WTC11 (cell line): Measurements from ENCODE around the gene OXLD1. TPM values are rescaled to one million over a fixed set of nuclear protein-coding genes. Genes with fewer than 3 reads are reported as not detected.

Source experiments
- ATAC-seq: fragments of 200-7000 bp; cut with Tn5 transposase; 2 replicates; pipeline ENCODE4 v1.10.0; 2021; ENCODE audit warnings: mild to moderate bottlenecking, moderate library complexity
- CTCF ChIA-PET: fragments of 300-600 bp; sonication (Branson Sonifier 250); formaldehyde crosslinking; loops from one replicate; lab custom pipeline; 2021; ENCODE audit warnings: antibody characterized with exemption; lab: Charles Lee
- POLR2A ChIA-PET: fragments of 350-600 bp; sonication (Branson Sonifier 250); formaldehyde crosslinking; loops from one replicate; lab custom pipeline; 2021; ENCODE audit warnings: antibody characterized with exemption; lab: Charles Lee
- DNase-seq: peaks from one replicate; pipeline ENCODE4 v3.0.0; 2021; ENCODE audit warnings: low spot score
- H3K27ac Mint-ChIP-seq: 2 replicates; pipeline ENCODE4 v1.8.0; 2021; ENCODE audit warnings: mixed read lengths
- H3K27me3 Mint-ChIP-seq: 2 replicates; pipeline ENCODE4 v1.8.0; 2021; ENCODE audit warnings: low read depth, mild to moderate bottlenecking, moderate library complexity, mixed read lengths
- H3K36me3 Mint-ChIP-seq: 2 replicates; pipeline ENCODE4 v1.8.0; 2021; ENCODE audit warnings: mixed read lengths
- H3K4me1 Mint-ChIP-seq: 2 replicates; pipeline ENCODE4 v1.8.0; 2022; ENCODE audit warnings: mixed read lengths
- H3K4me3 Mint-ChIP-seq: 2 replicates; pipeline ENCODE4 v1.8.0; 2021; ENCODE audit warnings: mild to moderate bottlenecking, moderate library complexity, mixed read lengths
- H3K9me3 Mint-ChIP-seq: 2 replicates; pipeline ENCODE4 v1.8.0; 2021; ENCODE audit warnings: mixed read lengths
- ETV6 ChIP-seq: sonication (generic); formaldehyde crosslinking; IDR thresholded peaks from 2 replicates; pipeline ENCODE4 v1.8.1; 2022; ENCODE audit warnings: mild to moderate bottlenecking, missing genetic modification reagents
- FOXP1 ChIP-seq: sonication (generic); formaldehyde crosslinking; IDR thresholded peaks from 2 replicates; pipeline ENCODE4 v1.8.0; 2022; ENCODE audit warnings: missing genetic modification reagents, mild to moderate bottlenecking, moderate library complexity, borderline replicate concordance
- GABPB1 ChIP-seq: sonication (generic); formaldehyde crosslinking; IDR thresholded peaks from 2 replicates; pipeline ENCODE4 v1.8.1; 2023; ENCODE audit warnings: mild to moderate bottlenecking, missing genetic modification reagents
- JAZF1 ChIP-seq: fragments of 250-450 bp; sonication (Bioruptor Pico); IDR thresholded peaks from 2 replicates; pipeline ENCODE4 v1.9.0; 2021; ENCODE audit warnings: moderate library complexity, mild to moderate bottlenecking, inconsistent platforms
- KAT7 ChIP-seq: sonication (generic); formaldehyde crosslinking; IDR thresholded peaks from 2 replicates; pipeline ENCODE4 v1.8.1; 2023; ENCODE audit warnings: missing genetic modification reagents, mild to moderate bottlenecking, borderline replicate concordance
- NFYB ChIP-seq: sonication (generic); formaldehyde crosslinking; conservative IDR thresholded peaks from 2 replicates; pipeline ENCODE4 v1.8.0; 2022; ENCODE audit warnings: low read depth, missing genetic modification reagents
- OVOL2 ChIP-seq: fragments of 250-450 bp; sonication (Bioruptor Pico); IDR thresholded peaks from 2 replicates; pipeline ENCODE4 v1.9.0; 2021; ENCODE audit warnings: mild to moderate bottlenecking, borderline replicate concordance
- PRRX2 ChIP-seq: fragments of 250-450 bp; sonication (Bioruptor Pico); IDR thresholded peaks from 2 replicates; pipeline ENCODE4 v1.8.0; 2021; ENCODE audit warnings: mild to moderate bottlenecking
- RELA ChIP-seq: sonication (generic); formaldehyde crosslinking; IDR thresholded peaks from 2 replicates; pipeline ENCODE4 v1.8.1; 2022; ENCODE audit warnings: missing genetic modification reagents, mild to moderate bottlenecking, borderline replicate concordance
- TEAD4 ChIP-seq: sonication (generic); formaldehyde crosslinking; IDR thresholded peaks from 2 replicates; pipeline ENCODE4 v1.8.0; 2022; ENCODE audit warnings: mild to moderate bottlenecking, missing genetic modification reagents
- ZNF317 ChIP-seq: sonication (generic); formaldehyde crosslinking; IDR thresholded peaks from 2 replicates; pipeline ENCODE4 v1.8.1; 2023; ENCODE audit warnings: low read depth, mild to moderate bottlenecking, moderate library complexity, missing genetic modification reagents, borderline replicate concordance
- total RNA-seq: library from RNA; stranded (reverse); gene quantifications from 3 replicates; pipeline ENCODE4 v1.2.3, GENCODE V29; 2021
- TF ChIP-seq, protein P1 (sequence below): sonication (generic); formaldehyde crosslinking; IDR thresholded peaks from 2 replicates; pipeline ENCODE4 v1.8.0; 2022; ENCODE audit warnings: mild to moderate bottlenecking, missing genetic modification reagents
- TF ChIP-seq, protein P2 (sequence below): fragments of 250-450 bp; sonication (Bioruptor Pico); IDR thresholded peaks from 2 replicates; pipeline ENCODE4 v1.9.0; 2021; ENCODE audit warnings: mild to moderate bottlenecking
- TF ChIP-seq, protein P3 (sequence below): sonication (generic); formaldehyde crosslinking; IDR thresholded peaks from 2 replicates; pipeline ENCODE4 v1.8.0; 2023; ENCODE audit warnings: missing genetic modification reagents
- TF ChIP-seq, protein P4 (sequence below): sonication (generic); formaldehyde crosslinking; IDR thresholded peaks from 2 replicates; pipeline ENCODE4 v1.8.0; 2022; ENCODE audit warnings: mild to moderate bottlenecking, missing genetic modification reagents
- TF ChIP-seq, protein P5 (sequence below): sonication (generic); formaldehyde crosslinking; IDR thresholded peaks from 2 replicates; pipeline ENCODE4 v1.8.1; 2023; ENCODE audit warnings: mild to moderate bottlenecking, missing genetic modification reagents, moderate library complexity
- TF ChIP-seq, protein P6 (sequence below): fragments of 250-450 bp; sonication (Bioruptor Pico); IDR thresholded peaks from 2 replicates; pipeline ENCODE4 v1.9.0; 2021; ENCODE audit warnings: mild to moderate bottlenecking, borderline replicate concordance
- TF ChIP-seq, protein P7 (sequence below): sonication (generic); formaldehyde crosslinking; IDR thresholded peaks from 2 replicates; pipeline ENCODE4 v1.8.0; 2023; ENCODE audit warnings: missing genetic modification reagents, mild to moderate bottlenecking, borderline replicate concordance

Gene OXLD1
- total RNA-seq, 1 experiment from 2014 or later = 49.6 TPM

DNA sequence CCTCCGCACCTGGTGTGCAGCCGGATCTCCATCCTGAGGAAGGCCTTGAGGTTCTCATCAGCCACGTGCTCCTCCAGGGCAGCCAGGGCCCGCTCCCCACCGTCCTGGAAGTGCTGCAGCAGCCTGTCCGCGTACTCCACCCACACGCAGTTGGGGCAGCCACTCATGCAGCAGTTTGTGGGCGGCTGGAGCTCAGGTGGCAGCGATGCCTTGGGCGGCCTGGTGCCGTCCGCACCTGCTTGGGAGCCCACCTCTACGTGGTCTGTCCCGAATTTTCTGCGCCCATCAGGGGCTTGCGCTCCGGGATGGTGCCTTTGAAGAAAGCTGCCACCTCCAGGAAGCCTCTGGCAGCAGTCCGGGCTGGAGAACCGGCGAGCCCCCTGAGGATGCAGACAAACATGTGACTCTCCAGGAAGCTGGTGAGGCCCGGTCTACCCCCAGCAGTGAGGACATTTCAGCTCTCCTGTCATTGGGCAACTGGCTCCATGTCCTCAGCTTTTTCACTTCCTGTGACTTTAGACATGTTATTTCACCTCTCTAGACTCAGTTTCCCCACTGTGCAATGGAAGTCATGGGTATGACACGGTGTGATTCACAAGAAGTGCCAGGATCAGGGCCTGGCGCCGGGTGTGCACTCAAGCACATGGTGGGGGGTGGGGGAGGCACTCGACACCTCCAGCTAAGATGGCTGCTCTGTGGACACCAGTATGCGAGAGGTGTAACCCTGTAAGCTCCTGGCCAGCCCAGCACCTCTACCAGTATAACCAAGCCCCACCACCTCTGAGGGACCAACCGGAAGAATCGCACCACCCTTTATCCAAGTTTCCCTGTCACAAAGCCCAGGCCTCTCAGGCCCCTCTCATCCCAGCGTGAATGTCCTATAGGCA lies 957 bp downstream of the OXLD1 start:
- Mint-ChIP-seq H3K4me1 (peaks cover 21% of the 10 kb centered on the region), H3K9me3 (no peaks in the 10 kb centered on the region), H3K27me3 (no peaks in the 10 kb centered on the region)
- ATAC-seq = peak; percentile 8
- POLR2A ChIA-PET = interaction anchor here (0.7 to 0.9 kb wide), 2 partner anchors 18 to 145 kb away, joined by 3 to 4 read pairs; partner anchors contain the start of genes ARL16 and HGS
- CTCF ChIA-PET = no interaction called here
- TF ChIP-seq TEAD4 (CRISPR knock-in tag) (peak; percentile 65; the same call in 1 of the 2 replicates), GABPB1 (0 out of 2 replicates have a peak, but pooled peaks have one; percentile 16), FOXP1 (CRISPR knock-in tag) (peak; percentile 52; the same call in 1 of the 2 replicates), ETV6 (CRISPR knock-in tag) (no peak), KAT7 (CRISPR knock-in tag) (no peak)
- TF ChIP-seq, protein P1, sequence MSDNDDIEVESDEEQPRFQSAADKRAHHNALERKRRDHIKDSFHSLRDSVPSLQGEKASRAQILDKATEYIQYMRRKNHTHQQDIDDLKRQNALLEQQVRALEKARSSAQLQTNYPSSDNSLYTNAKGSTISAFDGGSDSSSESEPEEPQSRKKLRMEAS = peak; percentile 92
- TF ChIP-seq, protein P2, sequence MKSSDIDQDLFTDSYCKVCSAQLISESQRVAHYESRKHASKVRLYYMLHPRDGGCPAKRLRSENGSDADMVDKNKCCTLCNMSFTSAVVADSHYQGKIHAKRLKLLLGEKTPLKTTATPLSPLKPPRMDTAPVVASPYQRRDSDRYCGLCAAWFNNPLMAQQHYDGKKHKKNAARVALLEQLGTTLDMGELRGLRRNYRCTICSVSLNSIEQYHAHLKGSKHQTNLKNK = no peak
- TF ChIP-seq, protein P3, sequence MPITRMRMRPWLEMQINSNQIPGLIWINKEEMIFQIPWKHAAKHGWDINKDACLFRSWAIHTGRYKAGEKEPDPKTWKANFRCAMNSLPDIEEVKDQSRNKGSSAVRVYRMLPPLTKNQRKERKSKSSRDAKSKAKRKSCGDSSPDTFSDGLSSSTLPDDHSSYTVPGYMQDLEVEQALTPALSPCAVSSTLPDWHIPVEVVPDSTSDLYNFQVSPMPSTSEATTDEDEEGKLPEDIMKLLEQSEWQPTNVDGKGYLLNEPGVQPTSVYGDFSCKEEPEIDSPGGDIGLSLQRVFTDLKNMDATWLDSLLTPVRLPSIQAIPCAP (CRISPR knock-in tag) = peak; percentile 45; the same call in 1 of the 2 replicates
- TF ChIP-seq, protein P4, sequence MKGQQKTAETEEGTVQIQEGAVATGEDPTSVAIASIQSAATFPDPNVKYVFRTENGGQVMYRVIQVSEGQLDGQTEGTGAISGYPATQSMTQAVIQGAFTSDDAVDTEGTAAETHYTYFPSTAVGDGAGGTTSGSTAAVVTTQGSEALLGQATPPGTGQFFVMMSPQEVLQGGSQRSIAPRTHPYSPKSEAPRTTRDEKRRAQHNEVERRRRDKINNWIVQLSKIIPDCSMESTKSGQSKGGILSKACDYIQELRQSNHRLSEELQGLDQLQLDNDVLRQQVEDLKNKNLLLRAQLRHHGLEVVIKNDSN = 0 out of 2 replicates have a peak, but pooled peaks have one; percentile 15
- TF ChIP-seq, all 79 proteins: peak for 6
- no peak for DNase-seq
- Mint-ChIP-seq H3K27ac (peak overlapping the region; percentile 96), H3K36me3 (peaks cover 30% of the 10 kb centered on the region), H3K4me3 (peak overlapping the region; percentile 96)

DNA sequence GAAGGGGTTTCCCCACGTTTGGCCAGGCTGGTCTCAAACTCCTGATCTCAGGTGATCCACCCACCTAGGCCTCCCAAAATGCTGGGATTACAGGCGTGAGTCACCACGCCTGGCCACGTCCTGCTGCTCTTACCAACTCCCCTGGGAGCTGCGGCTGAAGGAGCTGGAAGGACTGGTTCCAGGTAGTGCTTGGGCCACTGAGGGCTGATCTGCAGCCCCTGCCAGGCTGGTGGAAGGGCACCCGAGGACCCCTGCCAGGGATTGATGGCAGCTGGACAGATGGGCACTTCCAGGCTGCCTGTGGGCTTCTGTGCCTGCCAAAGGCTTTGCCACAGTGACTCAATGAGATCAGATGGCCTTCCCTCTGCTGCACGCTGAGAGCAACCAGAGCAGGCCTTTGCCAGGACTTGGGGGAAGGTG lies 2.3 kb downstream of the OXLD1 start:
- DNase-seq (no peak), ATAC-seq (no peak)
- H3K36me3 Mint-ChIP-seq = peaks cover 19% of the 10 kb centered on the region
- CTCF ChIA-PET = interaction anchor here (1.0 kb wide), 2 partner anchors 19 to 30 kb away, joined by 3 to 7 read pairs; partner anchors contain the start of gene ARL16
- no peaks in the 10 kb centered on the region for H3K27me3 Mint-ChIP-seq
- H3K9me3 Mint-ChIP-seq = no peaks in the 10 kb centered on the region
- H3K4me1 Mint-ChIP-seq = peaks cover 21% of the 10 kb centered on the region
- POLR2A ChIA-PET = no interaction called here
- TF ChIP-seq NFYB (CRISPR knock-in tag) (no peak), ZNF317 (CRISPR knock-in tag) (no peak), GABPB1 (no peak), JAZF1 (no peak), PRRX2 (CRISPR knock-in tag) (no peak), RELA (CRISPR knock-in tag) (no peak)
- TF ChIP-seq, protein P5, sequence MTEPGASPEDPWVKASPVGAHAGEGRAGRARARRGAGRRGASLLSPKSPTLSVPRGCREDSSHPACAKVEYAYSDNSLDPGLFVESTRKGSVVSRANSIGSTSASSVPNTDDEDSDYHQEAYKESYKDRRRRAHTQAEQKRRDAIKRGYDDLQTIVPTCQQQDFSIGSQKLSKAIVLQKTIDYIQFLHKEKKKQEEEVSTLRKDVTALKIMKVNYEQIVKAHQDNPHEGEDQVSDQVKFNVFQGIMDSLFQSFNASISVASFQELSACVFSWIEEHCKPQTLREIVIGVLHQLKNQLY (CRISPR knock-in tag) = no peak
- no peak overlapping the region for H3K27ac Mint-ChIP-seq
- H3K4me3 Mint-ChIP-seq = peak overlapping the region; percentile 8; the same call in 1 of the 2 replicates

DNA sequence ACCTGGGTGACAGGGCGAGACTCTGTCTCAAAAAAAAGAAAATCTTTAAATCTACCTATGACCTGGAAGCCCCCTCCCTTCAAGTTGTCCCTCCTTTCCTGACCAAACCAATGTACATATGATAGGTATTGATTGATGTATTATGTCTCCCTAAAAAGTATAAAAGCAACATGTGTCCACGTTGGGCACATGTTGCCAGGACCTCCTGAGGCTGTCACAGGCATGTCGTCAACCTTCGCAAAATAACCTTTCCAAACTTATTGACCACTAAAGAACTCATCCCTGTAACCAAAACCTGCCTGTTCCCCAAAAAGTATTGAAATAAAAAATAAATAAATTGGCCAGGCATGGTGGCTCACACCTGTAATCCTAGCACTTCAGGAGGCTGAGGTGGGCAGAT lies 4.4 kb downstream of the OXLD1 start:
- Mint-ChIP-seq H3K4me3 (no peak overlapping the region), H3K27ac (no peak overlapping the region), H3K36me3 (peaks cover 7% of the 10 kb centered on the region), H3K27me3 (no peaks in the 10 kb centered on the region), H3K9me3 (no peaks in the 10 kb centered on the region), H3K4me1 (peaks cover 8% of the 10 kb centered on the region)
- ChIA-PET CTCF (no interaction called here), POLR2A (no interaction called here)
- no peak for DNase-seq
- ATAC-seq = no peak
- TF ChIP-seq, protein P6, sequence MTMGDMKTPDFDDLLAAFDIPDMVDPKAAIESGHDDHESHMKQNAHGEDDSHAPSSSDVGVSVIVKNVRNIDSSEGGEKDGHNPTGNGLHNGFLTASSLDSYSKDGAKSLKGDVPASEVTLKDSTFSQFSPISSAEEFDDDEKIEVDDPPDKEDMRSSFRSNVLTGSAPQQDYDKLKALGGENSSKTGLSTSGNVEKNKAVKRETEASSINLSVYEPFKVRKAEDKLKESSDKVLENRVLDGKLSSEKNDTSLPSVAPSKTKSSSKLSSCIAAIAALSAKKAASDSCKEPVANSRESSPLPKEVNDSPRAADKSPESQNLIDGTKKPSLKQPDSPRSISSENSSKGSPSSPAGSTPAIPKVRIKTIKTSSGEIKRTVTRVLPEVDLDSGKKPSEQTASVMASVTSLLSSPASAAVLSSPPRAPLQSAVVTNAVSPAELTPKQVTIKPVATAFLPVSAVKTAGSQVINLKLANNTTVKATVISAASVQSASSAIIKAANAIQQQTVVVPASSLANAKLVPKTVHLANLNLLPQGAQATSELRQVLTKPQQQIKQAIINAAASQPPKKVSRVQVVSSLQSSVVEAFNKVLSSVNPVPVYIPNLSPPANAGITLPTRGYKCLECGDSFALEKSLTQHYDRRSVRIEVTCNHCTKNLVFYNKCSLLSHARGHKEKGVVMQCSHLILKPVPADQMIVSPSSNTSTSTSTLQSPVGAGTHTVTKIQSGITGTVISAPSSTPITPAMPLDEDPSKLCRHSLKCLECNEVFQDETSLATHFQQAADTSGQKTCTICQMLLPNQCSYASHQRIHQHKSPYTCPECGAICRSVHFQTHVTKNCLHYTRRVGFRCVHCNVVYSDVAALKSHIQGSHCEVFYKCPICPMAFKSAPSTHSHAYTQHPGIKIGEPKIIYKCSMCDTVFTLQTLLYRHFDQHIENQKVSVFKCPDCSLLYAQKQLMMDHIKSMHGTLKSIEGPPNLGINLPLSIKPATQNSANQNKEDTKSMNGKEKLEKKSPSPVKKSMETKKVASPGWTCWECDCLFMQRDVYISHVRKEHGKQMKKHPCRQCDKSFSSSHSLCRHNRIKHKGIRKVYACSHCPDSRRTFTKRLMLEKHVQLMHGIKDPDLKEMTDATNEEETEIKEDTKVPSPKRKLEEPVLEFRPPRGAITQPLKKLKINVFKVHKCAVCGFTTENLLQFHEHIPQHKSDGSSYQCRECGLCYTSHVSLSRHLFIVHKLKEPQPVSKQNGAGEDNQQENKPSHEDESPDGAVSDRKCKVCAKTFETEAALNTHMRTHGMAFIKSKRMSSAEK = no peak
- TF ChIP-seq, protein P7, sequence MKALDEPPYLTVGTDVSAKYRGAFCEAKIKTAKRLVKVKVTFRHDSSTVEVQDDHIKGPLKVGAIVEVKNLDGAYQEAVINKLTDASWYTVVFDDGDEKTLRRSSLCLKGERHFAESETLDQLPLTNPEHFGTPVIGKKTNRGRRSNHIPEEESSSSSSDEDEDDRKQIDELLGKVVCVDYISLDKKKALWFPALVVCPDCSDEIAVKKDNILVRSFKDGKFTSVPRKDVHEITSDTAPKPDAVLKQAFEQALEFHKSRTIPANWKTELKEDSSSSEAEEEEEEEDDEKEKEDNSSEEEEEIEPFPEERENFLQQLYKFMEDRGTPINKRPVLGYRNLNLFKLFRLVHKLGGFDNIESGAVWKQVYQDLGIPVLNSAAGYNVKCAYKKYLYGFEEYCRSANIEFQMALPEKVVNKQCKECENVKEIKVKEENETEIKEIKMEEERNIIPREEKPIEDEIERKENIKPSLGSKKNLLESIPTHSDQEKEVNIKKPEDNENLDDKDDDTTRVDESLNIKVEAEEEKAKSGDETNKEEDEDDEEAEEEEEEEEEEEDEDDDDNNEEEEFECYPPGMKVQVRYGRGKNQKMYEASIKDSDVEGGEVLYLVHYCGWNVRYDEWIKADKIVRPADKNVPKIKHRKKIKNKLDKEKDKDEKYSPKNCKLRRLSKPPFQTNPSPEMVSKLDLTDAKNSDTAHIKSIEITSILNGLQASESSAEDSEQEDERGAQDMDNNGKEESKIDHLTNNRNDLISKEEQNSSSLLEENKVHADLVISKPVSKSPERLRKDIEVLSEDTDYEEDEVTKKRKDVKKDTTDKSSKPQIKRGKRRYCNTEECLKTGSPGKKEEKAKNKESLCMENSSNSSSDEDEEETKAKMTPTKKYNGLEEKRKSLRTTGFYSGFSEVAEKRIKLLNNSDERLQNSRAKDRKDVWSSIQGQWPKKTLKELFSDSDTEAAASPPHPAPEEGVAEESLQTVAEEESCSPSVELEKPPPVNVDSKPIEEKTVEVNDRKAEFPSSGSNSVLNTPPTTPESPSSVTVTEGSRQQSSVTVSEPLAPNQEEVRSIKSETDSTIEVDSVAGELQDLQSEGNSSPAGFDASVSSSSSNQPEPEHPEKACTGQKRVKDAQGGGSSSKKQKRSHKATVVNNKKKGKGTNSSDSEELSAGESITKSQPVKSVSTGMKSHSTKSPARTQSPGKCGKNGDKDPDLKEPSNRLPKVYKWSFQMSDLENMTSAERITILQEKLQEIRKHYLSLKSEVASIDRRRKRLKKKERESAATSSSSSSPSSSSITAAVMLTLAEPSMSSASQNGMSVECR (CRISPR knock-in tag) = no peak
- no peak for TF ChIP-seq OVOL2 (CRISPR knock-in tag)
- TF ChIP-seq ETV6 (CRISPR knock-in tag) = no peak
